ENCODE results near the gene LYPD6B.
A peak's percentile ranks its signal among the peaks of the same experiment; 100 is the strongest.

The LYPD6B gene

GRCh38 chr2:149009576-149010461, 28.7 kb upstream of the LYPD6B start:
- DNase-seq: no peak

GRCh38 chr2:149012545-149012944, 26.0 kb upstream of the LYPD6B start:
- DNase-seq: no peak

- DNase-seq: no peak
Measured at GRCh38 chr2:149015501-149015900, 23.0 kb upstream of the LYPD6B start.

- no peak for DNase-seq
Measured at GRCh38 chr2:149015926-149016563, 22.5 kb upstream of the LYPD6B start.

- peak in 55 of 58 donors; percentile 18 to 88 (median 58) for DNase-seq
Measured at GRCh38 chr2:149017116-149017985, 21.1 kb upstream of the LYPD6B start.

GRCh38 chr2:149018981-149019380, 19.5 kb upstream of the LYPD6B start:
- no peak for DNase-seq

GRCh38 chr2:149019768-149020167, 18.7 kb upstream of the LYPD6B start:
- DNase-seq: peak in 1 of 58 donors; percentile 24

- DNase-seq: no peak
Measured at GRCh38 chr2:149020432-149020851, 18.1 kb upstream of the LYPD6B start.

GRCh38 chr2:149021271-149021719, 17.2 kb upstream of the LYPD6B start:
- DNase-seq: no peak

GRCh38 chr2:149021761-149022160, 16.7 kb upstream of the LYPD6B start:
- no peak for DNase-seq

- no peak for DNase-seq
Measured at GRCh38 chr2:149023091-149023490, 15.4 kb upstream of the LYPD6B start.

- no peak for DNase-seq
Measured at GRCh38 chr2:149027590-149028250, 10.8 kb upstream of the LYPD6B start.

- no peak for DNase-seq
Measured at GRCh38 chr2:149028377-149028776, 10.1 kb upstream of the LYPD6B start.

- DNase-seq: no peak
Measured at GRCh38 chr2:149028891-149029290, 9.6 kb upstream of the LYPD6B start.

GRCh38 chr2:149029307-149029965, 9.1 kb upstream of the LYPD6B start:
- DNase-seq: peak in 1 of 58 donors; percentile 7

GRCh38 chr2:149031396-149031795, 7.1 kb upstream of the LYPD6B start:
- DNase-seq: no peak

GRCh38 chr2:149033716-149034115, 4.8 kb upstream of the LYPD6B start:
- no peak for DNase-seq

- no peak for DNase-seq
Measured at GRCh38 chr2:149034406-149034805, 4.1 kb upstream of the LYPD6B start.

- no peak for DNase-seq
Measured at GRCh38 chr2:149036507-149037293, 1.8 kb upstream of the LYPD6B start.

- DNase-seq: no peak
Measured at GRCh38 chr2:149037851-149038250, 648 bp upstream of the LYPD6B start.

Data from anterior cingulate cortex (tissue), 58 donors.